HG02973 (cell line): ENCODE measurements around the gene NIPAL3.
"Not testable (repeated sequence)": the region's sequence is repeated elsewhere in the genome, so short reads cannot be mapped to it uniquely, and the experiment has no call there.

ENCODE experiments used
- ATAC-seq: cut with Tn5 transposase; IDR thresholded peaks from one replicate; pipeline ENCODE4 v1.9.1; 2021; ENCODE audit warnings: moderate library complexity; ENCODE audit not compliant: unreplicated experiment

The NIPAL3 gene

DNA sequence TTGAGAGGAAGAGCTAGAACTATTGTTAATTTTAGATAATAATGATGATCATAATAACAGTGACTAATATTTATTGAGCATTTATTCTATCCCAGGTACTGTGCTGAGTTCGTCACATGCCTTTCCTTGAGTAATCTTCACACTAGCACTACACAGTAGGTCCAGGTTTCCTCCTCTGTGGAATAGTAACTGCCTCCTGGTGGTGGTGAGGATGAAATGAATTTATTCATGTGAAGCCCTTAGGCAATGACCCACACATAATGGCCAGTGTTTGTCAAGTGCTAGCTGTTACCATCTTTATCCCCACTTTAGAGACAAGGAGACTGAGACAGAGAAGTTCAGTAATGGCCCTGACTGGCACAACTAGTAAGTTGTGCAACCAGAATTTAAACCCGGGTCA, 5.9 kb downstream of the NIPAL3 start:
- ATAC-seq, result no peak

DNA sequence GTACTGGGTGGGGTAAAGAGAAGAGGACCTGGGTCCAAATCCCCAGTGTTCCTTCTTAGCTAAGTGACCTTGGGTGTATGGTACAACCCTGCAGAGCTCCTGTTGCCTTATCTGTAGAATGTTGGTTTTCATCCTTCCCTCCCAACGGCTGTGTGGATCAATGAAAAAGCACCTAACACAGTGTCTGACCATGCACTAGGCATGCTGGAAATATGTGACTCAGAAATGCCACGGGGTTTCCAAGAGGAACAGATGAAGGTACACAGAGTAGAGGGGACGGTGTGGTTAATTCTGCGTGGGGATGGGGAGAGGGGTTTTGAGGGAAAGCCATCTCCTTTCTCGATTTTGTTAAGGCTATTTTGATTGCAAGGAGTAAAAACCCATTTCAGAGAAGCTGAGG, 8.6 kb downstream of the NIPAL3 start:
- no peak for ATAC-seq

DNA sequence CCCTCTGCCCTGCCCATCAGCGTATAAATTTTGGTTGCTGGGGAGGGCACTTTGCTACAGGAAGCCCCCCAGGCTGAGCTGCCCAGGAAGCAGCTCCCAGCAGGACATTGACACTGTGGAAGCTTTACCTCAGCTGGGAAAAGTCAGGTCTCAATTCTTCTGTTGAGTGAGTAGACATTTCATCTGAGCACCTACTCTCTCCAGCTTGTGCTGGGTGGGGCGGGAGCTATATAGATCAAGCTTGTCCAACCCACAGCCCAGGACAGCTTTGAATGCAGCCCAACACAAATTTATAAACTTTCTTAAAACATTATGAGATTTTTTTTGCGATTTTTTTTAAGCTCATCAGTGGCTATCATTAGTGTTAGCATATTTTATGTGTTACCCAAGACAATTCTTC, 9.4 kb downstream of the NIPAL3 start:
- ATAC-seq, result no peak

DNA sequence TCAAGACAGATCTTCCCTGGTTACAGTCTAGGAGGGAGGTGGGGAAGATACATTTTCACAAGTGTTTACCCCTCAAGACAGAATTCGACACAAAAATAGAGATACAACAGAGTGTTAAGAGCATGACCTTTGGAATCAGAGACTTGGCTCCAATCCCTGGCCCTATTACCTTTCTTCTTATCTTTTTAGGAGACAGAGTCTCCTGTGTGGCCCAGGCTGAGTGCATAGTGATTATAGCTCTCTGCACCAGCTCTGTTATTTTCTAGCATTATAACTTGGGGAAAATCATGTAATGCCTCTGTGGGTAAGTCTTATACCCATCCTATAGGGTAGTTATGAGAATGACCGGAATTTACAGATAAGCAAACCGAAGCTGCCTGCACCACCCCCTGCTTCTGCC, 9.8 kb downstream of the NIPAL3 start:
- no peak for ATAC-seq

DNA sequence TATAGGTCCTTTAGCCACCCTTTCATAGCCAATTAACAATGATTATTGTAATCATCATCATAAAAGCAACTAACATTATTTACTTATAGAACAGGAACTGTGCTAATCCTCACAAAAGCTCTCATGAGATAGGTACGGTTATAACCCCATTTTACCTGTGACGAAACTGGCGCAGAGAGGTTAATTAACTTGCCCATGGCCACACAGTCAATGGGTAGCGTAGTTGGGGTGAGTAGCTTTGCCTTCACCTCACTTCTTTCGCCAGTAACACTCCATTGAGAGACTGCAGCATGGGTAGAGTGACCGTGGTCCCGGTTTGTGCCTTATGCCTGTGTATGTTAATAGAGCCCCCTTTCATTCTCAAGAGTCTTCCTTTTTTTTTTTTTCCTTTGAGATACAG, 10.3 kb downstream of the NIPAL3 start:
- ATAC-seq, result no peak

DNA sequence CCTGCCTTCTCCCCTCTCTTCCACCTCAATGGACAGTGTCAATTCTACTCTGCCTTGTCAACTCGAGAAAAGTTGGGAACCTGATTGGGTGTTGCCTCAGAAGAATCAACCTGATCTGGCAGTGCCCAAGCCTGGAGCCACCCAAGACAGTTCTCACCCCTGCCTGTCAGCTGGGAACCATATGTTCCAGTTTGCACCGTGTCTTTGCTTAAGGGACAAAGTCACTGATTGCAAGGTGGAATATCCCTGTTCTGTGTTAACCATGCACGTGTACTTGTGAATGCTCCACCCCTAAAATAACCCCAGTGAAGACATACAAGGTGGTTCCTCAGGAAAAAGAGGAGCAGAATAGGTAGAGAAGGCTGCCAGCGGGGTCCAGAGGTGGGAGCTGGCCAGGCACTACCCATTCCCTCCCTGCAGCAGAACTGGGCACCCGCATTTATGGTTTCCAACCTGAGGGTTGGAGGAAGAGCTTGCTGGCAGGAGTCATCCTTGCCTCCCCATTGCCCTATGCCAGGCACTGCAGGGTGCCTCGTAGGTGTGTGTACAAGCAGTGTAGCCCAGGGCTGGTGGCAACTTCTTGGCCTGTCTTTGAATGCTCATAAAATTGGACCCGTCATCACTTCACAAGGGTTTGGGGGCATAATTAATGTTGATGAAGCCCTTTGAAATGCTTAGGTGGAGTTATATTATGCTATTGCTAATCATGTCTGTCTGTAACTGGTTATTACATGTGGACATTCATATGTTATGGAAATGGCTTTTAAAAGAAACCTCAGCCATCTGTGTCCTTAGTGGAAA, 11.3 kb downstream of the NIPAL3 start:
- no peak for ATAC-seq

DNA sequence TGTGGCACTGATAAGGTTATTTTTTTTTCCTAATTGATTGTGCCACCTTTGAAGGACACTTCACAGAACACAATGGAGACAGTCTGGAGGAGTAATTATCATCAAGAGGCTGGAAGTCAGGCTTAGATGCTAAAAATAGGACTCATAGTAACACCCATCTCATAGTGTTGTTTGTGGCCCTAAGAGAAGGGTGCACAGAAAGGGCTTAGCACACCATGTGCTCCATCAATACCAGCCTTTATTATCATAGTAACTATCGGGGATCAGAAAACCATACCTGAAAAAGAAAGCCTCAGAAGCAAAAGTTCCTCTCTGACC, 11.9 kb downstream of the NIPAL3 start:
- ATAC-seq, result no peak

DNA sequence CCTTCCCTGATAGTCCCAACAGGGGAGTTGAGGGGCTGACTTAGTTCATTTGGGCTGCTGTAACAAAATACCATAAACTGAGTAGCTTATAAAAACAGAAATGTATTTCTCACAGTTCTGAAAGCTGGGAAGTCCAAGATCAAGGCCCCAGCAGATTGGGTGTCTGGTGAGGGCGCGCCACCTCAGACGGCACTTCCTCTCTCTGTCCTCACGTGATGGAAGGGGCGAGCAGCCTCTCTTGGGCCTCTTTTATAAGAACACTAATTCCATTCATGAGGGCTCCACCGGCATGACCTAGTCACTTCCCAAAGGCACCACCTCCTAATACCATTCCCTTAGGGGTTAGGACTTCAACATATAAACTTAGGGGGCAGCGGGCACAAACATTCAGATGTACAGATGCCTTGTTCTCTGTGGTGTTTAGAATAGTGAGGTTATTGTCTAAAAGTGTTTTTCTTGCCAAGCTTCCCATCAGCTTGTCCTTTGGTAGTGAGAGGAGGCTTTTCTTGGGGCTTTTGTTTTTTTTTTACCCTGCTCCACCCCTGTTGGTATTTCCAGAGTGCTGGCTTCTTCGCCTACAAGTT, 20.3 kb downstream of the NIPAL3 start:
- ATAC-seq, result no peak

DNA sequence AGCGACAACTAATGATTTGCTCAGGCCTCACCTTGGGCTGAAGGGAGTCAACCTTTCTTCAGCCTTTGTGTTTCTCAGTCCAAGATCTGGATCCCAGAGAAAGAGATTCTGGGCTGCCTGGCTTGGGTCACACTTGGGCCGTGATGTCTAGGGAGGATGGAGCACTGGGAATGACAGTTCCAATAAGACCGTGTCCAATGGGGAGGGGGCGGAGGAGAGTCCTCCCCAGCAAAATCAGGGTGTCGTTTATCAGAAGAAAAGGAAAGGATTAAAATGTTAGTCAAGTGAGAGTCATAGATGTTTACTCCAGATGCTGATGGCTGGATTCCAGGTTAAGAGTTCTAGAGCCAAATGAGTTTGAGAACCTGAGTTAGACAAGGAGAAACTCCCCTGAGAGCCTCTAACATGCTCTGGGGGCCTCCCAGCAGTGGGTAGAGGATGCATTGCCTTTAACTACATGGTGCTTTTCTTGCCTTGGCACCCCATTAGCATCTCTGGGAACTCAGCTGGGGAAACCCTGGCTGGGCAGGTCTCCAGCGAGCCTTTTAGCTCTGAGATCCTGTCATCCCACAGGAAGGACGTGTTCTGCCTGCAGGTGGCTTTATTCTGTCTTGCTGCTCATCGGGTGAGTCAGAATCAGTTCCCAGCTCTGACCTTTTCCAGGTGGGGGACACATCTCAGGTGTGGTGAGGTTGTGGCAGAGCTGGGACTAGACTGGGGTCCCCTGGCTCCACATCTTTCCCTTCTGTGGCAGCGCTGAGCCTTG, 22.2 kb downstream of the NIPAL3 start:
- no peak for ATAC-seq

DNA sequence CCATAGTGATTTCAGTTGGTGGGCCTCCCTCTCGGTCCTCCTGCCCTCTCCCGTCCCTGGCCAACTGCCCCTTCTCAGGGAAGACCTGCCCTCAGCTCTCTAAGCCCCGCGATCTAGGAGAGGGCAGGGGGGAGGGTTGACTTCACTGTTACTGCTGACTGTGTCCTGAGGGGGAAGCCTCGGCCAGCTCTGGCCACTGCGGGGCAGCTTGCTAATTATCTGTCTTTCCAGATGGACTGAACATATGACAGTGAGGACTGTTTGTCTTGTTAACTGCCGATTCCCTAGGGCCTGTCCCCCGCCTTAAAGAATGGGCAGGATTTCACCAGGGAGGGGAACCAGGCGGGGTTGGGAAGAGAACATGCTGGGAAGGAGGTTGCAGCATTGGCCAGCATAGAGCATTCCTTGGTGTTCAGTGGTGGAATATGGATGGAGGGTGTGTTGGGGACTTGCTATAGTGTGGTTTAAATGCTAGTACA, 22.9 kb downstream of the NIPAL3 start:
- no peak for ATAC-seq

DNA sequence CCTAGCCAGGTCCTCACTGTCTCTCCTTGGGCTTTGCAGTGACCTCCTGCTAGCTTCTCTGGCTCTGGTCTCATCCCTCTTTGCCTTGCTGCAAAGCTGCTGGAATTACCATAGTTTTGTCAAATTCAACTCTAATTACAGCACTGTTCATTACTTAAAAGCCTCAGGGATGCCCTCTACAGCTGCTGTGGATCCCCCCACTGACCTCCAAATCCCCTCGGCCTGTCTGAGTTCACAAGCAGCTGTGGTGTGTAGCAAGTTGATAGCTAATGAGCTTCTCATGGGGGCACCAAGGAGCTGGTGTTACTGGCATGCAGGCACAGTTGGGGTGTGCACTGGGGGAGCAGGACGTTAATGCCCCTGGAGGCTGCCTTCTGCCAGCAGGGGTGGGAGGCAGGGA, 24.8 kb downstream of the NIPAL3 start:
- ATAC-seq, result no peak

DNA sequence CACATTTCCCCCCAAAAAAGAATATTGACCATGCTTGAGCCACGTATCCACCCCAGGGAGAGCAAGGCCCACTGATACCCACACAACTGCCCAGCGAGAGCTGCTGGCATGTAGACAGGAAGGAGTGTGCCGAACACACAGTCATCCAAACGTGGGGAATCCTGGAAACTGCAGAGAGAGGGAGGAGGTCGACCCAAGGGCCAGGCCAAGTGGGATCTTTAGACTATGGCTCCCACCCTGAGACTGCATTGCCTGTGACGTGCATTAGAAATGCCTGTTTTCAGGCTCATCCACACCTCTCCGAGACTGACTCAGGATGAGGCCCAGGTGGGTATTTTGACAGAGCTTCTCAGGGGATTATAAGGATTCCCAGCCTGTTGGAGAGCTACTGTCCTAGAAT, 25.9 kb downstream of the NIPAL3 start:
- no peak for ATAC-seq

DNA sequence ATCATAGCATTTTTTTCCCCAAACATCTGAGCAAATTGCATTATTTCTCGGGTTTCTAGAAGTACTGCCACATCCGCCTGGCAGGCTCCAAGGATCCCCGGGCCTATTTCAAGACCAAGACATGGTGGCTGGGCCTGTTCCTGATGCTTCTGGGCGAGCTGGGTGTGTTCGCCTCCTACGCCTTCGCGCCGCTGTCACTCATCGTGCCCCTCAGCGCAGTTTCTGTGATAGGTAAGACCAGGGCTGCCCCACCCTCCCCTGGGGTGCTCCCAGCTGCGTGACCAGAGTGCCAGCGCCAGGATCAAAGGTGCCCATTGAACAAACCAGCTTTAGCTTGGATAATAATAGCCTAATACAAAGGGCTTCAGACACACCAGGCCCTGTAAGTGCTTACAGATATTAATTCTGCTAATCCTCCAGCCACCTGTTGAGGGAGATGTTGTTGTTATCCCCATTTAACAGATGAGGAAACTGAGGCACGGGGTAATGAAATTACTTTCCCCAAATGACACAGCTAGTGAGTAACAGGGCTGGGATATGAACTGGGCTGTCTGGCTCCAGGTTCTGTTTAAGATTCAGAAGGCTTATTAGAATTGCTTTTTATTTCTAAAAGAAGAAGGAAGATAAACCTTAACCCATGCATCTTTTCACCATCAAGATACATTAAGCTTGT, 26.5 kb downstream of the NIPAL3 start:
- no peak for ATAC-seq

DNA sequence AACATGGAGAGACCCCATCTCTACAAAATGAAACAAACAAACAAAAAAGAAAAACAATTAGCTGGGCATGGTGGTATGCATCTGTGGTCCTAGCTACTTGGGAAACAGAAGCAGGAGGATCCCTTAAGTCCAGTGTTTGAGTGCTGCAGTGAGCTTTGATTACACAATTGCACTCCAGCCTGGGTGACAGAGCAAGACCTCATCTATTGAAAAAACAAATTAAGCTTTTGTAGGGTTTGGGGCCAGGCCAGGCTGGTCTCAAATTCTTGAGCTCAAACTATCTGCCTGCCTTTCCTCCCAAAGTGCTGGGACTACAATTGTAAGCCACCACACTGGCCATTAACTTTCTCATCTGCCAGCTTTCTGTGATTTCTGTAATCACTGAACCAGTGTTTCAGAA, 27.2 kb downstream of the NIPAL3 start:
- no peak for ATAC-seq

DNA sequence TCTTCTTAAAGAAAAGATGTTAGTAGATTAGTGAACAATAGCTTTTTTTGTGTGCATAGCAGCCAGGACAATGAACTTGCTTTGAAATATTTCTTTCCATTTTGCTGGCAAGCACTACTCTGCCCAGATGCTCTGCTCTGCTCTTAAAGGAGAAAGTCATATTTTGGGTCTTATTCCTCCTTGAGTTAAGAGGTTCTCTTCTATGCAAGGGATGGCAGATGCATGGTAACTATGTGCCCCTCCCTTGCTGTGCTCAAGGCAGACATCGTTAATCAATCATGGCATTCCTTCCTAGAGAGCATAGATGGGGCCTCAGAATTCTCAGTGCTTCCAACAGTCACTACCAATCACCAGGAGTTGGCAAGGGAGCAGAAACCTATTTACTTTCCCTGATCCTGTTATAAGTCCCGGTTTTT, 27.6 kb downstream of the NIPAL3 start:
- no peak for ATAC-seq

DNA sequence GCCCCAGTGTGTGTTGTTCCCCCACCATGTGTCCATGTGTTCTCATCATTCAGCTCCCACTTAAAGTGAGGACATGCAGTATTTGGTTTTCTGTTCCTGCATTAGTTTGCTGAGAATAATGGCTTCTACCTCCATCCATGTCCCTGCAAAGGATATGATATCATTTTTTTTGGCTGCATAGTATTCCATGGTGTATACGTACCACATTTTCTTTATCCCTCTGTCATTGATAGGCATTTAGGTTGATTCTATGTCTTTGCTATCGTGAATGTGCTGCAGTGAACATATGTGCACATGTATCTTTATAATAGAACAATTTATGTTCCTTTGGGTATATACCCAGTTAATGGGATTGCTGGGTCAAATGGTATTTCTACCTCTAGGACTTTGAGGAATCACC, 30.8 kb downstream of the NIPAL3 start:
- ATAC-seq, result not testable (repeated sequence)

DNA sequence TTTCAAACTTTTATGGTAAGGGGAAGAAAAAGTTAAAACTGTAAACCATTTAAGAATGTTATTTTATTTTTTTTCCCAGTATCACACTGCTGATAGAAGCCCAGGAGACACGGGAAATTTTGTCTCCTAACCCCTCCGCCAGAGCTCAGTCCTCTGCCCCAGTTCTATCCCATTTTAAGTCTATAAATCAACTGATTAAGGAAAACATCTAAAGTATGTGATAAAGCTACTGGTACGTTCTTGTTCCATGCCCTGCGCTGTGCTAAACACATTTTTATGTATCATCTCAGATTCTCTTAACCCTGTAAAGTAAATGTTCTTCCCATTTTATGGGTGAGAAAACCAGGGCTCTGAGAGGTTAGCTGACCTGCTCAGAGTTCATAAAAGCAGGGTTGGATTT, 34.7 kb downstream of the NIPAL3 start:
- ATAC-seq, result no peak

DNA sequence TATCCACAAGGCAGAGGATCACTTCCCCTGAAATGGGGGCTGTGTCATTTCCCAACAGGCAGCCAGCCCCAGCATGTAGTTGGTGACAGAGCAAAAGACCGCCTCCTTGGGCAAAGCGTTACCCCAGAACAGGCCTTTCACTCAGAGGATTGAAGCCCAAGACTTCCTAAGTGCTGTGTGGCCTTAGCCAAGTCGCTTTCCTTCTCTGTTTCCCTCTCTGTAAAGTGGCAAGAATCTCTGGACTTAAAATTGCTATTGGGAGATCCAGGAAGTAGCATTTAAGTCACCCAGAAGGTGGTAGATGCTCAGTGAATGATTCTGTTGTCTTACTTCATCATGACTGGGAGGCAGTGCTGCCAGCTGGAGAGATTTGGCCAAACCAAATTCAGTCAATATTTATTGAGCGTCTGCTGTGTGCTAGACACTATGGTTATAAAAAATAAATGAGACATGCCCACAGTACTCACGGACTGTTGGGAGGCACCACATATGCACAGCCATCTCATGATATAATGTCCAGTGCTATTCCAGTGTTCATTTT, 35.3 kb downstream of the NIPAL3 start:
- no peak for ATAC-seq

DNA sequence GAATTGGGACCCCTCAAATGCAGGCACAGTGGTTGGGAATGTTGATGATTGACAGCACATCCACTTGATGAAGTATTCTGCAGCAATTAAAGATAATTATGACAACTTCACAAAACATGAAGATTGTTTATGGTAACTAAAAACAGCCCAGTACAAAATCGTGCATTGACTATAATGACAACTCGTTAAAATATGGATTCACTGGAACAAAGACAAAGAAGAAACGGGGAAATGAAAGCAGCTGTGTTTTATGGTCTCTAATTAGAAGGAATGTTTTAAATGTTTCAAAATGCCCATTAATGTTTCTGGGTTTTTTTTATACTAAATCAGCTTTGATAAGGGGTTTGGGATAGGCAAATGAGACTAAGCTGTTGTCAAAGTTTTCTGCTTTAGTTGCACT, 36.1 kb downstream of the NIPAL3 start:
- ATAC-seq, result no peak

DNA sequence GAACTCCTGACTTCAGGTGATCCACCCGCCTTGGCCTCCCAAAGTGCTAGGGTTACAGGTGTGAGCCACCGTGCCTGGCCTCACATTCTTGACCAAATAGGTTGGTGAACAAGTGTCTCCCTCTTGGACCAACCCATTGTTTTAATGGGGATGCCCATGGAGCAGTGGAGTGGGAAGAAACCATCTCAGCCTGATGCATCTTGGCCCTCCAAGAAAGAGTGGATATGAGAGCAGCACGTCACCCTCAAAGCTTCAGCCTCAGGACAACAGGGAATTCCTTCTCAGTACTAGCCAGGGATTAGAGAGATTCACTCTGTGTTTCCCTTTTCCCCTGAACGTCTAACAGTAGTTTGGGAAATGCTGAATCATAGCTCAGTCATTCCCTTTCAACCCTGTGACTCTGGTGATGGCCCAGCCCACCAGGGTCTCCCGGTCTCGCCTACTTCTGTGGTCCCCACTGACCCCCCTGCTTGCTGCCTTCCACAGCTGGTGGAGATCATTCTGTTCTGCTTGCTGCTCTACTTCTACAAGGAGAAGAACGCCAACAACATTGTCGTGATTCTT, 37.4 kb downstream of the NIPAL3 start:
- ATAC-seq, result no peak

DNA sequence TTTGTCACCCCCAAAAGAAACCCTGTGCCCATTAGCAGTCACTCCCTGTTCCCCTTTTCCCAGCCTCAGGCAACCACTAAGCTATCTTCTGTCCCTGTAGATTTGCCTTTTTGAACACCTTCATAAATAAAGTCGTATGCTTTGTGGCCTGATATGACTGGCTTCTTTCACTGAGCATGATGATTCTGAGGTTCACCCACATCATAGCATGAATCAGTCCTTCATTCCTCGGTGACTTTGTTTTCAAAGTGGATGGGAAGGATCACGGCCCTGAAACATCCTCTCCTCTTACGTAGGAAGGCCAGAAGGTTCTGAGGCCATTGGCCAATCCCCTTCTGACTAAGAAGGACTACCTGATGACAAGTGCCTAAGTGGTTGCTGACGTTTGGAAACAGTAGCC, 39.1 kb downstream of the NIPAL3 start:
- no peak for ATAC-seq
